GM21360 (cell line): ENCODE results near the gene ZNF683.

ENCODE experiments used
- ATAC-seq: cut with Tn5 transposase; IDR thresholded peaks from one replicate; pipeline ENCODE4 v1.9.1; 2021; ENCODE audit warnings: mild to moderate bottlenecking, moderate library complexity; ENCODE audit not compliant: unreplicated experiment

Gene ZNF683

DNA sequence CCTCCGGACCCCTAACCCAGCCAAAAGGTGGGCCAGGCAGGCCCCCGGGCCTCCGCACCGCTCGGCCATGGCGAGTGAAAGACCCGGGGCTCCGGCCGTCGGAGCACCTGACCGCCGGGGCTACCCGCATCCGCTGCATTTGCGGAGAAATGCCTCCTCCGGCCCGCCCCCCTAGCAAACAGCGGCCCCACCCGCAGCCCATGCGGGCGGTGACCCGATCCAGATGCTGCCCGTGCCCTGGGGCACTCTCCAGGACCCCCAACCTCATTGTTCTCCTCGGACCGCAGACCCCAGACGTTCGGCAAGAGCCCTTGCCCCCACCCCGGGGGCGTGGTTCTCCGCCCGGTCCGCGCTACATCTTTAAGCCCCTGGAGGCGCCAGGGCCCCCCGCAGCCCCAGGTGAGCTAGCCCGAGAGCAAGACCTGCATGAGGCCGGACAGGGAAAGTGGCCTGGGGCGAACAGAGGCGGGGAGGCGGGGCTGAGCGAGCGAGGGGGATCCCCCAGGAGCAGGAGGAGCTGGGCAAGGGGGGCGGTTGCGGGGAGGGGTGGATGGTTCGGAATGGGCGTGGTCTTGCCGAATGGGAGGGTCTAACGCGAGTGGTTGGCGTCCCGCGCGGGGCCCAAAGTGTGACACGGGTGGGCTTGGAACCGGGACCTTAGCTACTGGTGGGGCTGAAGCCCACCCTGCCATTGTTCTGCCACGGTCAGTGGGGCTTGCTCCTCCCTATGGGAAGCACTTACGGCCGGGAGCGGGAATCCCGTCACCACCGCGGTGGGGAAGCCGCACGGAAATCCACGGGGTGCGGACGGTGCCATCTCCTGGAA lies 12.4 kb downstream of the ZNF683 start:
- no peak for ATAC-seq

- ATAC-seq: no peak
These were observed 13.9 kb downstream of the ZNF683 start for GRCh38 chr1:26358411-26359384.

- no peak for ATAC-seq
These were observed 15.4 kb downstream of the ZNF683 start for GRCh38 chr1:26357121-26357602.

DNA sequence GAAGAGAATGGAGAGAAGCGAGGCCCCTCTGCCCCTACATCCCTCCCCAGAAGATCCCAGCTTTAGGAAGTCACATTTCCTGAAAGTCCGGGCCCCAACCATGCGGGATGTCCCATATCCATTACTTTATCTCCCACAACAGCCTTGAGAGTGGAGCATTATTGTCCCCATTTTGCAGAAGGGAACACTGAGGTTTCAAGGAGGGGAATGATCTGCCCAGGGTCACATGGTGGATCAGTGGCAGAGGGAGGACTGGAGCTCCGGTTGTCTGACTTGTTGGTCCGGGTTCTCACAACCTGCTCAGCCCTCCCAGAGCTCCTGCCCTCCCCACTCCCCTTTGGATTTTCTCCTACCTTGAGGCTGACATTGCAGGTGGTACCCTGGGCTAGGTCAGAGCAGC lies 16.4 kb downstream of the ZNF683 start:
- ATAC-seq: no peak

- no peak for ATAC-seq
These were observed 17.6 kb downstream of the ZNF683 start for GRCh38 chr1:26354972-26355371.

GRCh38 chr1:26353976-26354820 lies 18.4 kb downstream of the ZNF683 start, which contains the start of gene CRYBG2:
Gene CRYBG2 (minus strand): TSS chr1:26354130. CDS start chr1:26346657, 7,473 bp downstream.
- ATAC-seq: no peak

GRCh38 chr1:26353210-26353859 lies 19.2 kb downstream of the ZNF683 start:
- no peak for ATAC-seq

DNA sequence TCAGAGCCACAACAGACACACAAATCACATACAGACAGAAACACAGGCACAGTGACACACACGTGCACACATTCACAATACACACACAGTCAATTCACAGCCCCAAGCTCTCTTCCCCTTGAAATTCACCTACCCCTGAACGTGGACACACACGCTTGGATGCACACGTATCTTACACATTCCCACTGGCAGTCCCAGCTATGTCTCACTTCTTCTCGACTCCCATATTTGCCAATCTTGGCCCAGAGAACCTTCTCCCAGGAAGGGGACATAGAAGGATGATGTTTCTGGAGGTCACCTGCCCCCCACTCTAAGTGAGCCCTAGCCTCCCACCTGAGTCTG lies 20.2 kb downstream of the ZNF683 start:
- ATAC-seq: no peak

DNA sequence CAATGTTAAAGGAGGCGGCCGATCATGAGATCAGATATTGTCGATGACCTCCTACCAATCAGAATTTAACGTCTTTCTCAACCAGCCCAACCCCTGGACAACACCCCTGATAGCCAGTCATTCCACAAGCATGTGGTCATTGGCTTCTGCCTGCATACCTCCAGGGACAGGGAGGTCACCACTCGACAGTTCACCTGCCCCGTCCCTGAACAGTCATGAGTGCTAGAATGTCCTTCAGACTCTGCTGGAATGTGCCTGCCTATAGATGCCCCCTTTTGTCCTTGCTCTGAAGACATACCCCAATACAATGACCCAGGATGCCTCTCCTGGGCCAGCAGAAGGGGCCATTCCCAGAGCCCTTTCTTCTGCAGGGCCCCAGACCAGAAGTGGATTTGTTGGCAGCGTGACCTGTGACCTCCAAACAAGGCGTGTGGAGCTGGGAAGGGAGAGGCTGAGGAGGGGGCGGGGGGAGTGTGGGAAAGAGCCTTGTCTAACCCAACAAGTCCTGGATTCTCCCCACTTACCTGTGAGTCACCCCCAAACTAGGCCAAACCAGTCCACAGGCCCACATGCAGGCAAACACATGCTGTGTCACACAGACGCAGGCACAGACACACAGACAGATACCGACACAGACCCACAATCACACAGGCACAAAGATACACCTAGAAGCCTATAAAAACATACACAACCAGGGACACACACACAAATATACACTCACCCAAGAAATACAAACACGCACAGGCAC lies 20.8 kb downstream of the ZNF683 start:
- no peak for ATAC-seq

DNA sequence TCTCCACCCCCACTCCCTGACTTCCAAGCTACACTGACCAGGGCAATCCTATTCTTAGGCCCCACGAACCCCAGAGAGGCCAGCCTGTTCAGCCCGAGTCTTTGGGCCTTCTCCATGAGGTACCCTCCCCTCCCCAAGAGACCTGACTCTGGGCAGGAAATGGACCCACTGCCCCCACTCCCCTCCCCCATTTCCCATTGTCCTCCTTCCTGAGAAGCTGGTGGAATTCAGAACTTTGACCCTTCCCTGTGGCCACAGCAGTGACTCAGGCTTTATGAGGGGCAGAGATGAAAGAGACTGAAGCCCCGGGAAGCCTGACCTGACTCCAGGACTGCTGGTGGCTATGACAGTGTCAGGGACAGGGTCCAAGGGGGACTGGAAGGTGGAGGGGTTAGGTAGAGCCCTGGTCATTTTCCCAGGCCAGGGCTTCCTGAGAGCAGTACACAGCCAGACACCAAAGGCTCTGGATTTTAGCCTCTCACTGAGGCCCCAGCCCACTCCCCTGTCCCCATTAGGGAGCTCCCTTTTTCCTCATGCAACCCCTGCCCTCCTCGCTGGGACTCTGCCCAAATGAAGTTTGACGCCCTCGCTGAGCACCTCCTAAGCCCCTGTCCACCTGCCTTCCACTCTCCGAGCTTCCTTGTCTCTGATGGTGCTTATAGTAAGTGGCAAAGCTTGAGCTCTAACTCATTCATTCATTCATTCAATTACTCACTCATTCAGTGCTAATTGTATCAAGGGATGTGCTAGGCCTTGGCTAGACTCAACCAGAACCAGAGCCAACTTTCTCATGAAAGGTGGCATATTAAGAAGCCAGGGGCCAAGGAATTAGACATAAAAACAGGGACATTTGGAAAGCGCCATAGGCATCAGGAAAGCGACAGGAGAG lies 21.6 kb downstream of the ZNF683 start:
- ATAC-seq: no peak

GRCh38 chr1:26350343-26350700 lies 22.2 kb downstream of the ZNF683 start:
- no peak for ATAC-seq

- ATAC-seq: no peak
These were observed 22.7 kb downstream of the ZNF683 start for GRCh38 chr1:26349877-26350244.

DNA sequence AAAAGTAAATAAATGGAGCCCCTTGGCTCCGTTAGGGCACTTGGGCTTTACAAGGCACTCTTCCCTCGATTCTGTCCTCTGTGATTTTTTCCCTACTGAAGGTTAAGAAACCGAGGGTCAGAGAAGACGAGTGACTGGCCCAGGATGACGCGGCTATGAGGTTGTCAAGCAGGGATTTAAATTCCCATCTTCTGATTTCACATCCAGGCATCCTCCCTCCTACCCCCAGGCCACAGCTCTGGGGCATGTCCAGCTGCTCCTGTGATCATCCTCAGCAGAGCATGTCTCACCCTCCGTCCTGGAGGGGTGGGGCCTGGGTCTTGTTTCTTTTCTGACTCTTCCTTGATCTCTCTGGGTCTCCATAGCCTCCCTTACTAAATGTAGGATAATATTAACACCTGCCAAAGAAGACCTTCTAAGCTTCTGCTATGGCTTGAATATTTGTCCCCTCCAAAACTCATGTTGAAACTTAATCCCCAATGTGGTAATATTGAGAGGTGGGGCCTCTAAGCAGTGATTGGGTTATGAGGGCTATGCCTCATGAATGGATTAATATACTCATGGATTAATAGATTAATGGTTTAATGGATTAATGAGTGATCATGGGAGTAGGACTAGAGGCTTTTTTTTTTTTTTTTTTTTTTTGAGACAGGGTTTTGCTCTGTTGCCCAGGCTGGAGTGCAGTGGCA lies 23.2 kb downstream of the ZNF683 start:
- ATAC-seq: no peak

- ATAC-seq: no peak
These were observed 26.1 kb downstream of the ZNF683 start for GRCh38 chr1:26346274-26347033.

GRCh38 chr1:26345718-26346117 lies 26.8 kb downstream of the ZNF683 start:
- ATAC-seq: no peak

DNA sequence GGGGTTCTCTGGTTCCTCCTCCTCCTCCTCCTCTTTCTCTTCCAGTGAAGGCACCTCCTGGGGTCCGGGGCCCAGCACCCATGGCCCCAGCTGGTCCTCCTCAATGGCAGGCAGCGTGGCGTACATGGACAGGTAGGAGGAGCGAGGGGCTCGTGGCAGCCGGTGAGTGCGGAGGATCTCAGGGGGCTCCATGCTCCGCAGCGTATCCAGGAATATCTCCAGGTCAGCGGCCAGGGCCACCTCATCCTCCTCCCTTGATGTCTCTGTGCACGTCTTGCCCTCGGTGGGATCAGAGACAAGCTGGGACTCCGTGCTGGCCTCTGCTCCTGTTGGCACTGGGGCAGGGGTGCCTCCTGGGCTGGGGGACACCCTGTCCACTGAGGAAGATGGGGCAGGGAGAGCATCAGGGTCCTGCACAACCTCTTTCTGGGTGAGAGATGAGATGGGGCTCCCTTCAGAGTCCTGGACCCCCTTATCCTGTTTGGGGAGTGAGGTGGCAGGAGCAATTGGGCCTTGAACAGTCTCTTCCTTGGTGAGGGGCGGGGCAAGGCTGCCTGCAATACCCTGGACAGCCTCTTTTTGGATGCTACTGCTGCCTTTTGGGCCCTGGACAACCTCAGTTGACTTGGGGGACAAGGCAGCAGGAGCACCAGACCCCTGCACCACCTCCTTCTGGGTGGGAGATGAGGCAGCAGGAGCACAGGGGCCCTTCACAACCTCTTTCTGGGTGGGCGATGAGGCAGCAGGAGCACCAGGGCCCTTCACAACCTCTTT lies 28.2 kb downstream of the ZNF683 start:
- no peak for ATAC-seq

DNA sequence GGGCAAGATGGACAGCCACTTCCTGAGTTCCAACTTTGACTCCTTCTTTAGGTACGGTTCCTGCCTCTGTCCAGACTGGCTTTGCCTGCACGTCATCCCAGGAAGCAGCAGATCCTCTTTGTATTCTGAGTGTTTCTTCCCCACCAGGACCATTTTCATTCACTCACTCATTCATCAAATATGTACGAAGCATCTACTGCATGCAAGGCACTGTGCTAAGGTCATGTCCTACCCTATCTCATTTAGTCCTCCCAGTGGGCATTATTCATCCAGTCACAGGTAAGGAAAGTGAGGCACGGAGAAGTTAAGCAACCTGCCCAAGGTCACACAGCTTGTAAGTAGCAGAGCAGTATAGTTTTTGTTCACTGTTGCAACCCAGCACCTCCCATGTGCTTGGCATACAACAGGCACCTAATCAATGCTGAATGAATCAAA lies 32.5 kb downstream of the ZNF683 start:
- no peak for ATAC-seq
